ENCODE results near the gene FOXO3.

DNA sequence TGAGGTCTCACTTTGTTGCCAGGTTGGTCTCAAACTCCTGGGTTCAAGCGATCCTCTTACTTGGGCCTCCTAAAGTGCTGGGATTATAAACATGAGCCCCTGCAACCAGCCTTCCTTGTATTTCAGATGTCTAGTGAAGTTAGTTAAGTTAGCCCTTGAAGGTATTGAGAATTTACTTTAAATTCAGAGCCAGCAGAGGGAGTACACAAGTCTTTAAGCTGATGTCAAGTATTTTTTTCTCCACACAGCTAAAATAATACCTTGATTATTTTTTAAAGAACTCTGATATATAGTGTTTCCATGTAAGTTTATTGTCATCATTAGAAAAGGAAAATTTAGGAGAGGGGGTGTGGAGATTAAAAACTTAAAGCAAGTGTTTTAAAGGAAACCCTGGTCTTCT is 9.8 kb downstream of the FOXO3 start:
- TF ChIP-seq, protein P1, sequence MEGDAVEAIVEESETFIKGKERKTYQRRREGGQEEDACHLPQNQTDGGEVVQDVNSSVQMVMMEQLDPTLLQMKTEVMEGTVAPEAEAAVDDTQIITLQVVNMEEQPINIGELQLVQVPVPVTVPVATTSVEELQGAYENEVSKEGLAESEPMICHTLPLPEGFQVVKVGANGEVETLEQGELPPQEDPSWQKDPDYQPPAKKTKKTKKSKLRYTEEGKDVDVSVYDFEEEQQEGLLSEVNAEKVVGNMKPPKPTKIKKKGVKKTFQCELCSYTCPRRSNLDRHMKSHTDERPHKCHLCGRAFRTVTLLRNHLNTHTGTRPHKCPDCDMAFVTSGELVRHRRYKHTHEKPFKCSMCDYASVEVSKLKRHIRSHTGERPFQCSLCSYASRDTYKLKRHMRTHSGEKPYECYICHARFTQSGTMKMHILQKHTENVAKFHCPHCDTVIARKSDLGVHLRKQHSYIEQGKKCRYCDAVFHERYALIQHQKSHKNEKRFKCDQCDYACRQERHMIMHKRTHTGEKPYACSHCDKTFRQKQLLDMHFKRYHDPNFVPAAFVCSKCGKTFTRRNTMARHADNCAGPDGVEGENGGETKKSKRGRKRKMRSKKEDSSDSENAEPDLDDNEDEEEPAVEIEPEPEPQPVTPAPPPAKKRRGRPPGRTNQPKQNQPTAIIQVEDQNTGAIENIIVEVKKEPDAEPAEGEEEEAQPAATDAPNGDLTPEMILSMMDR (IDR thresholded peaks at IDR 0.05) = peak; percentile 36; the same call in 1 of the 2 replicates
- TF ChIP-seq EZH2phosphoT487 (IDR thresholded peaks at IDR 0.05; ENCODE audit: borderline replicate concordance, low read depth) (no peak), TCF12 (IDR thresholded peaks at IDR 0.05) (no peak), TEAD4 (IDR thresholded peaks at IDR 0.05; ENCODE audit: borderline replicate concordance, insufficient read depth) (no peak)

Data from SK-N-SH (cell line).